HG03045 (cell line): Measurements from ENCODE around the gene HIRIP3.
"Not testable (repeated sequence)": the region's sequence is repeated elsewhere in the genome, so short reads cannot be mapped to it uniquely, and the experiment has no call there.

Source experiments
- ATAC-seq: cut with Tn5 transposase; IDR thresholded peaks from one replicate; pipeline ENCODE4 v1.9.1; 2021; ENCODE audit warnings: mild to moderate bottlenecking, moderate library complexity; ENCODE audit not compliant: unreplicated experiment

The HIRIP3 gene

GRCh38 chr16:29962344-29962994 lies 32.9 kb downstream of the HIRIP3 start:
- no peak for ATAC-seq

GRCh38 chr16:29961479-29962343 lies 33.7 kb downstream of the HIRIP3 start, which contains the start of gene TMEM219:
Gene TMEM219 (plus strand): TSS chr16:29962079. CDS start chr16:29963144, 1,065 bp downstream.
- ATAC-seq, result peak; percentile 82

- ATAC-seq, result no peak
Measured at GRCh38 chr16:29961127-29961478, 34.3 kb downstream of the HIRIP3 start.

GRCh38 chr16:29959821-29960220 lies 35.6 kb downstream of the HIRIP3 start:
- ATAC-seq, result not testable (repeated sequence)

GRCh38 chr16:29959293-29959692 lies 36.1 kb downstream of the HIRIP3 start:
- ATAC-seq, result no peak

- no peak for ATAC-seq
Measured at GRCh38 chr16:29958756-29959155, 36.7 kb downstream of the HIRIP3 start.

GRCh38 chr16:29951625-29952365 lies 43.6 kb downstream of the HIRIP3 start:
- no peak for ATAC-seq

- no peak for ATAC-seq
Measured at GRCh38 chr16:29950806-29951461, 44.5 kb downstream of the HIRIP3 start.

- no peak for ATAC-seq
Measured at GRCh38 chr16:29947897-29948296, 47.5 kb downstream of the HIRIP3 start.

GRCh38 chr16:29943846-29944799 lies 51.3 kb downstream of the HIRIP3 start:
- ATAC-seq, result no peak
